ENCODE data around the gene KHDRBS2.

GRCh38 chr6:62284725-62285124 lies 1.3 kb downstream of the KHDRBS2 start:
- TF ChIP-seq EZH2 (IDR thresholded peaks at IDR 0.05; ENCODE audit: low read length) (no peak), CTCF (optimal IDR thresholded peaks at IDR 0.05 in 1 of 3, IDR thresholded peaks at IDR 0.05 in 1 of 3, conservative IDR thresholded peaks at IDR 0.05 in 1 of 3; ENCODE audit: extremely low read depth in 1 of 3, insufficient read depth in 2 of 3, low read length in 3 of 3) (no peak)
